Kidney capillary endothelial cell (primary cell): ENCODE data around the gene LRIT2.
A peak's percentile ranks its signal among the peaks of the same experiment; 100 is the strongest.

Experiments
- DNase-seq: peaks from one replicate; pipeline ENCODE4 v3.0.0-alpha.2; 2018; ENCODE audit warnings: low spot score

The LRIT2 gene

GRCh38 chr10:84225427-84226173 is at the start of gene LRIT2:
TSS of gene LRIT2 (minus strand) at chr10:84225544. CDS start at chr10:84225520, 24 bp downstream.
- DNase-seq: no peak

- no peak for DNase-seq
Measured at GRCh38 chr10:84270708-84271107, 45.4 kb upstream of the LRIT2 start.

GRCh38 chr10:84269773-84270172 is 44.4 kb upstream of the LRIT2 start:
- no peak for DNase-seq

- no peak for DNase-seq
Measured at GRCh38 chr10:84269162-84269561, 43.8 kb upstream of the LRIT2 start.

- peak; percentile 73 for DNase-seq
Measured at GRCh38 chr10:84267503-84268126, 42.3 kb upstream of the LRIT2 start.

- no peak for DNase-seq
Measured at GRCh38 chr10:84265418-84265817, 40.1 kb upstream of the LRIT2 start.

GRCh38 chr10:84264611-84265141 is 39.3 kb upstream of the LRIT2 start:
- peak; percentile 59 for DNase-seq

- DNase-seq: no peak
Measured at GRCh38 chr10:84263716-84264115, 38.4 kb upstream of the LRIT2 start.

- DNase-seq: no peak
Measured at GRCh38 chr10:84262190-84262956, 37.0 kb upstream of the LRIT2 start.

GRCh38 chr10:84261236-84261915 is 36.0 kb upstream of the LRIT2 start:
- no peak for DNase-seq

- DNase-seq: no peak
Measured at GRCh38 chr10:84258034-84258695, 32.8 kb upstream of the LRIT2 start.

GRCh38 chr10:84257343-84258020 is 32.1 kb upstream of the LRIT2 start:
- no peak for DNase-seq

GRCh38 chr10:84256510-84257342 is 31.4 kb upstream of the LRIT2 start:
- DNase-seq: peak; percentile 16

- DNase-seq: no peak
Measured at GRCh38 chr10:84254552-84255478, 29.5 kb upstream of the LRIT2 start.

- DNase-seq: no peak
Measured at GRCh38 chr10:84248794-84249193, 23.4 kb upstream of the LRIT2 start.

- no peak for DNase-seq
Measured at GRCh38 chr10:84247496-84247895, 22.2 kb upstream of the LRIT2 start.

- no peak for DNase-seq
Measured at GRCh38 chr10:84244651-84245270, 19.4 kb upstream of the LRIT2 start, which contains the start of gene RGR. TSS of gene RGR (plus strand) at chr10:84245053. CDS start at chr10:84245091, 38 bp downstream.

- no peak for DNase-seq
Measured at GRCh38 chr10:84243759-84244158, 18.4 kb upstream of the LRIT2 start.
